Thyroid gland (tissue), 4 donors: ENCODE data around the gene HSPB7. TPM values are rescaled to one million over a fixed set of nuclear protein-coding genes. Genes with fewer than 3 reads are reported as not detected.

Experiments used
- DNase-seq, 2 donors: peaks; one replicate each; pipeline ENCODE4 v3.0.0-alpha.2; 2019
- H3K27ac ChIP-seq, 3 donors: fragments of 200-600 bp; sonication (generic); 1 replicate in 2 of 3; 2 replicates in 1 of 3; pipeline ENCODE4 v1.5.1; 2016 to 2019; ENCODE audit warnings: mild to moderate bottlenecking in 1 of 3, moderate library complexity in 1 of 3
- H3K27me3 ChIP-seq: fragments of 200-600 bp; sonication (generic); one replicate; pipeline ENCODE4 v1.5.1; 2019
- H3K36me3 ChIP-seq, 2 donors: fragments of 200-600 bp; sonication (generic); one replicate each; pipeline ENCODE4 v1.5.1; 2016 to 2019
- H3K4me1 ChIP-seq, 2 donors: fragments of 200-600 bp; sonication (generic); one replicate each; pipeline ENCODE4 v1.5.1; 2017 to 2019
- H3K4me3 ChIP-seq, 3 donors: fragments of 200-600 bp; sonication (generic); replicated peaks in 1 of 3; 1 replicate in 2 of 3; 2 replicates in 1 of 3; pipeline ENCODE4 v1.5.1; 2016; ENCODE audit warnings: mild to moderate bottlenecking in 1 of 3
- H3K9me3 ChIP-seq: fragments of 200-600 bp; sonication (generic); one replicate; pipeline ENCODE4 v1.5.1; 2017
- POLR2A ChIP-seq, 2 donors: fragments of 450-650 bp; IDR thresholded peaks; one replicate each; pipeline ENCODE4 v1.6.1; 2017; ENCODE audit warnings: antibody characterized with exemption in 2 of 2, mild to moderate bottlenecking in 2 of 2, moderate library complexity in 1 of 2
- WGBS, 2 donors: methylation state at CpG; one replicate each; pipeline ENCODE4 v1.1.5; 2017; 5-methylcytosine and 5-hydroxymethylcytosine counted together
- intact Hi-C: fragments of 100-400 bp; cut with DNase I; formaldehyde crosslinking; loops from one replicate; pipeline ENCODE4 v1.15.1; 2023
- total RNA-seq, 4 donors: library from RNA; depleted of rRNA; stranded (reverse); fragments of >200 nt; gene quantifications; one replicate each; pipeline ENCODE4 v1.2.3, GENCODE V29; 2016
- TF ChIP-seq, protein P1 (sequence below), 6 experiments: fragments of 200-600 bp in 3 of 6; fragments of 450-650 bp in 3 of 6; sonication (generic) in 3 of 6; IDR thresholded peaks; one replicate each; pipeline ENCODE4 v1.5.1; 2016 to 2019; ENCODE audit warnings: antibody characterized with exemption in 6 of 6, mild to moderate bottlenecking in 2 of 6, inconsistent platforms in 1 of 6, moderate library complexity in 1 of 6

The HSPB7 gene
- total RNA-seq, 4 donors from 2014 or later, result 0.81 to 9.0 (median 2.9) TPM

DNA sequence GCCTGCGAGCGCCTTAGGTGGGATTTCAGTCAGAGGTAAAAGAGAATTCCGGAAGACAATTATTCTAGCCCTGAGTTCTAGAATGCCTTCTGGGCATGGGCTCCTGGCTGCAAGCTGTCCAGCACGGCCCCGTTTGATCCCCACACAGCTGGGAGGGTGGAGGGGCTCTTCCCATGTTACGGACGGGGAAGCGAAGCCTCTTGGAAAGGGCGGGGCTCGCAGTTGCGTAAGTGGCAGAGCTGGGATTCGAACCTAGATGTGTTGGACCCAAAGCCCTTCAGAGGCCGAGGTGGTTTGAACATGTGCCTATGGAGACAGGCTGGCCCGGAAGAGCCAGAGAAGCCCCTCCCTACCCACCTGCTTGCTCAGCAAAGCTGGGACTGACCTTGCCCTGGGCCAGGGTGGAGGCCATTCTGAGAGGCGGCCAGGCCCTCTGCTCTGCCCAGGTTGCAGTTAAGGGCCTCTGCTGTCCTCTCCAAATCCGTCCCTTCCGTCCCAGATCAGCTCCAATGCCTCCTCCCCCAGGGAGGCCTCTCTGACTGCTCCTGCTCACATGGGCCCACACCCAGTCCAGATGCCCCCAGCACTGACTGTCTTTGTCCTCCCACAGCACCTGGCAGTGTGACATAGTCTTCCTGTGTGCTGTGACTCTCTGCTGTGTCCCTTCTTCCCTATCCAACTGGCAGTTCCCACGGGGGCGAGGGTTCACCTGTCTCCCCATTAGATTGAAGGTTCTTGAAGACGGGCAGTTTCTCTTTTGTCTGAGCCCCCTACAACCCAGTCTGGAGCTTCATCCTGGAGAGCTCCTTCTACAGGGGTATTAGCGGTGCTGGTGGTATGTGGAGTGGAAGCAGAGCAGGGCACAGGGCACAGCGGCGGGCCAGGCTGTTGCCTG lies 1.2 kb upstream of the HSPB7 start:
- DNase-seq, result peak in 1 of 2 donors; percentile 67
- no peaks in the 10 kb centered on the region for H3K9me3 ChIP-seq

DNA sequence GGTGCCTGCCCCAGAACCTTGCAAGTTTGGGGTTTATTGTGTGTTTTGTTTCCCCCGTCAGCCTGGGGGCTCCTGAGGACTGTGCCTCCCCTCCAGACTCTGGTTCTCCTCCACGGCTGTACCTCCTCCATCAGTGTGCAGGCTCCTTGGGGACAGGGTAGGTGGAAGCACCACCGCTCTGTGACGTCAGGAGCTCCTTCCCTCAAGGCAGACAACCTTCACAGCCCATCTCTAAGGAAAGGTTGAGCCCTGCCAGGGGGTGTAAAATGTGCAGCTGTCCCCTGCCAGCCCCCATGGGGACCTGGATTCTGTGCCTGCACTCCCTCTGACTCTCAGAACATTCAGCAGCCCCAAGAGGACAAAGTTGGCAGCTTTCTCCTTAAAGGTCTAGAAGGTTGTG lies 465 bp upstream of the HSPB7 start:
- H3K27me3 ChIP-seq, result no peaks in the 10 kb centered on the region
- peak overlapping the region; percentile 39 to 96 (median 67) for H3K27ac ChIP-seq
- WGBS, 2 donors, result 30 to 54% methylated on average over 2 to 4 of the region's 4 CpGs
- no peaks in the 10 kb centered on the region for H3K9me3 ChIP-seq
- no peak for TF ChIP-seq POLR2A (IDR thresholded peaks at IDR 0.05)
- TF ChIP-seq, protein P1, sequence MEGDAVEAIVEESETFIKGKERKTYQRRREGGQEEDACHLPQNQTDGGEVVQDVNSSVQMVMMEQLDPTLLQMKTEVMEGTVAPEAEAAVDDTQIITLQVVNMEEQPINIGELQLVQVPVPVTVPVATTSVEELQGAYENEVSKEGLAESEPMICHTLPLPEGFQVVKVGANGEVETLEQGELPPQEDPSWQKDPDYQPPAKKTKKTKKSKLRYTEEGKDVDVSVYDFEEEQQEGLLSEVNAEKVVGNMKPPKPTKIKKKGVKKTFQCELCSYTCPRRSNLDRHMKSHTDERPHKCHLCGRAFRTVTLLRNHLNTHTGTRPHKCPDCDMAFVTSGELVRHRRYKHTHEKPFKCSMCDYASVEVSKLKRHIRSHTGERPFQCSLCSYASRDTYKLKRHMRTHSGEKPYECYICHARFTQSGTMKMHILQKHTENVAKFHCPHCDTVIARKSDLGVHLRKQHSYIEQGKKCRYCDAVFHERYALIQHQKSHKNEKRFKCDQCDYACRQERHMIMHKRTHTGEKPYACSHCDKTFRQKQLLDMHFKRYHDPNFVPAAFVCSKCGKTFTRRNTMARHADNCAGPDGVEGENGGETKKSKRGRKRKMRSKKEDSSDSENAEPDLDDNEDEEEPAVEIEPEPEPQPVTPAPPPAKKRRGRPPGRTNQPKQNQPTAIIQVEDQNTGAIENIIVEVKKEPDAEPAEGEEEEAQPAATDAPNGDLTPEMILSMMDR (IDR thresholded peaks at IDR 0.05), result no peak
- no peak for DNase-seq
- H3K36me3 ChIP-seq, result no peaks in the 10 kb centered on the region
- no peak overlapping the region for H3K4me3 ChIP-seq
- H3K4me1 ChIP-seq, result peaks cover 65 to 66% of the 10 kb centered on the region in 2 donors
- intact Hi-C loops, result no loop called here

More for the DNA sequence above, 1.2 kb upstream of the HSPB7 start:
- no peaks in the 10 kb centered on the region for H3K36me3 ChIP-seq
- H3K27ac ChIP-seq, result peak overlapping the region; percentile 39 to 96 (median 67)
- H3K4me3 ChIP-seq, result no peak overlapping the region
- H3K27me3 ChIP-seq, result no peaks in the 10 kb centered on the region
- H3K4me1 ChIP-seq, result peaks cover 58 to 61% of the 10 kb centered on the region in 2 donors
- 77 to 88% methylated on average over 19 to 23 of the region's 23 CpGs for WGBS, 2 donors
- TF ChIP-seq, protein P1 (IDR thresholded peaks at IDR 0.05), result no peak
- TF ChIP-seq POLR2A (IDR thresholded peaks at IDR 0.05), result no peak
- intact Hi-C loops, result no loop called here

DNA sequence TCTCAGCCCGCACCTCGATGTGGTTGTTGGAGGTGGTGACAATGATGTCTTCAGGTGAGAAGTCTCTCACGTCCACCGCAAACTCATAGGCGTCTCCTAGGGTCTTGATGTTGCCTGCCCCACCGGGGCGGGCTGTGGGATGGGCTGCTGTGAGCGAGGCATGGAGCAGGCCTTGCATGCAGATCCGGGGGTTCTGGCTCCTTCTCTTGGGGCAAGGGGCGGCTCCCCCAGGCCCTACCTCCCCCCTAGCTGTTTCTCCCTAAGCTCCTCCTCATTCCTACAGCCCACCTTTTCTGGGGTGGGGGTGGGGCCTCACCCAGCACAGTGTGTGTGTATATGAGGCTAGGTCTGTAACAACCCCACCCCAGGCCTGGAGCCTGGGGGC lies 775 bp downstream of the HSPB7 start:
- 83 to 86% methylated on average over 2 to 10 of the region's 10 CpGs for WGBS, 2 donors
- TF ChIP-seq POLR2A (IDR thresholded peaks at IDR 0.05), result no peak
- TF ChIP-seq, protein P1 (IDR thresholded peaks at IDR 0.05), result no peak
- no peaks in the 10 kb centered on the region for H3K27me3 ChIP-seq
- H3K4me1 ChIP-seq, result peaks cover 71 to 76% of the 10 kb centered on the region in 2 donors
- H3K9me3 ChIP-seq, result no peaks in the 10 kb centered on the region
- intact Hi-C loops, result no loop called here
- no peak for DNase-seq
- H3K36me3 ChIP-seq, result no peaks in the 10 kb centered on the region
- H3K4me3 ChIP-seq, result no peak overlapping the region
- H3K27ac ChIP-seq, result peak overlapping the region in 2 of 3 donors; percentile 67 to 96

DNA sequence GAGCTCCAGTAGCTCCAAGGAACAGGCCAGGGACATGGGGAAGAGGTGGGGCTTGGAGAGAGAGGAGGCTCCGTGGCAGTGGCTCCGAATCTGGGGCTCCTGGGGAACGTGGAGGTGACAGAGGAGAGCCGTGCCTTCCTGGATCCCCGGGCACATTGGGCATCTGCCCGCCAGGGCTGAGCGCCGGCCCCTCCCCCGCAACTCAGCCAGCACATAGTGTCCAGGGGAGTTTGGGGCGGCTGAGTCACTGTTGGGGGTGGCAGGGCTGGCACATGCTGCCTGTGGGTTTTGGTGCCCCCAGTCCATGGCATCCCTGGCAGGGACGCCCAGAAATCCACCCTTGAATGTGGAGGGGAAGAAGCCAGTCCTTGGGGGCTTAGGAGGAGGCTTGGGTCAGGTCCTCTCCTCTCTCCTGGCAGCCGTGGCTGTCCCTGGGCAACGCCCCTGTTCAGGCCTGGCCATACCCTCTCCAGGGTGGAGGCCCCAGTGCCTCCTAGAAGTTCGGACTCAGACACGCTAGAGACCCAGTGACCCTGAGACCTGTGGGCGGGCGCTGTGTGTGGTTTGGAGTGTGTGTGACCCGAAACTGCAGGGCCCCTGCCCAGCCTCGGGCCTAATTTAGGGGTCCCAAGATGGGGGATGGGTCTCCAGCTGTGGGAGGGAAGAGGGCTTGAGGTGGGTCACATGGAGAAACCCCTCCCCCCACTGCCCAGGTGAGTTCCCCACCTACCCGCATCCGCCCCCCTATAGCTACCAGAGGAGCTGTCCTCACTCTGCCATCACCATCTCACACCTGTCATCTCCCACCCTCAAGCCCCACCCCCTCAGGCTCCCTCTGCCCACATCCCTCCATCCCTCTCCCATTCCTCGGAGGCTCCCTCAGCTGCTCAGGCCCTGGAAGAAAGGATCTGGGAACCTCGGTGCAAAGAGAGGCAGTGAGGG lies 1.6 kb downstream of the HSPB7 start:
- Histone ChIP-seq H3K4me3 (no peak overlapping the region), H3K36me3 (no peaks in the 10 kb centered on the region), H3K27ac (peak overlapping the region in 2 of 3 donors; percentile 67 to 96), H3K9me3 (no peaks in the 10 kb centered on the region), H3K27me3 (no peaks in the 10 kb centered on the region), H3K4me1 (peaks cover 63 to 69% of the 10 kb centered on the region in 2 donors)
- peak; percentile 26 to 35 for DNase-seq
- WGBS, 2 donors, result 71 to 82% methylated on average over 11 to 20 of the region's 23 CpGs
- TF ChIP-seq, protein P1 (IDR thresholded peaks at IDR 0.05), result no peak
- TF ChIP-seq POLR2A (IDR thresholded peaks at IDR 0.05), result no peak
- intact Hi-C loops, result no loop called here
